NK-92 (cell line): Measurements from ENCODE around the gene ZMYND10.

ENCODE experiments used
- DNase-seq: peaks from one replicate; lab custom pipeline; 2025; ENCODE audit not compliant: unreplicated experiment; lab: John Stamatoyannopoulos, UW

Gene ZMYND10

GRCh38 chr3:50345586-50346234 is at the start of gene ZMYND10:
Gene ZMYND10, minus strand, starts transcription at chr3:50345732. Its CDS starts 153 bp downstream, at chr3:50345579.
- no peak for DNase-seq

- no peak for DNase-seq
Measured at GRCh38 chr3:50393061-50393460, 47.5 kb upstream of the ZMYND10 start.

- no peak for DNase-seq
Measured at GRCh38 chr3:50392101-50392715, 46.7 kb upstream of the ZMYND10 start.

DNA sequence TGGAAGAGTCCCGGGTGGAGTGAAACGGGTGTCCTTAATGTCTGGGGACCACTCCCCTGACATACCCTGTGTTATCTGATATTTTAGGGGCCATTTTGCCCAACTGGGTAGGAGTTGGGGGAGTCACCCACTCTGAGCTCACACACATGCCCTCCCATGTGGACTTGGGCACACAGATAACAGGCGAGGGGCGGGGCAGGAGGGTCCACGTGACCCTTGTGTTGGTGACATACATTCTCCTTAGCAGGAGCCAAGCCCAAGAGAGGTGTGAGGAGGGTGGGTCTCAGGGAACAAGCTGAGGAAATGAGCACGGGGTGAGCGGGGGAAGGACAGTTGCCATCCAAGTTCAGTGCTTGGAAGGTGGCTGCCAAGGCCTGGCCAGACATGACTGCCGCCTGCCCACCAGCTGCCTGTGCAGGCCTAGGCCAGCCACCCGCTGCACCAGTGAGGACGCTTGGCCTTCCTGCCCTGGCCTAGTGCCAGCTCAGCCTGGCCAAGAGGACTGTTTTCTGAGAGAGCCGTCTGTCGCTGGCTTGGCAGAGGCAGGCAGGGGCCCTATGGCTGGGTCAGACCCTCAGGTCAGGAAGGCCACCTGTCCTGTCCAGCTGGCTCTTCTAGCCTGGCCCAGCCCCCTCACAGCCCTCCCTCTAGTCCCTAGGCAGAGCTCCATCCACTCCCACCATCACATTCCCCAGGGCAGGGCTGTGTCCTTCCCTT is 45.1 kb upstream of the ZMYND10 start:
- no peak for DNase-seq

DNA sequence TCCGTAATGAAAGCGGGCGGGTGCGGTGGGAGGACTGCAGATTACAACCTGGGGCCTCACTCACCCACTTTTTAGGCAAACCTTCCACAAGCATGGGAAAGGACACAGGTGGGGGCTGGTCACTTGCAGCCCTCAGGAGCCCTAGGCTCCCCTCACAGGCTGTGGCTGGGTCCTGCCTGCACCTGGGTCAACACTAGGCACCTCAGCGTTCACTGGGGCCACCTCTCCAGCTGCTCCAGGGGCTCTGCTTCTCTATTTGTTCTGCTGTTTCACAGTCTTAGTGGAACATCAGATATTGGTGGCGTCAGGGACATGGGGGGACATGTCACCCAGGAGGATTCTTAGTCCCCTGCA is 43.9 kb upstream of the ZMYND10 start:
- no peak for DNase-seq

DNA sequence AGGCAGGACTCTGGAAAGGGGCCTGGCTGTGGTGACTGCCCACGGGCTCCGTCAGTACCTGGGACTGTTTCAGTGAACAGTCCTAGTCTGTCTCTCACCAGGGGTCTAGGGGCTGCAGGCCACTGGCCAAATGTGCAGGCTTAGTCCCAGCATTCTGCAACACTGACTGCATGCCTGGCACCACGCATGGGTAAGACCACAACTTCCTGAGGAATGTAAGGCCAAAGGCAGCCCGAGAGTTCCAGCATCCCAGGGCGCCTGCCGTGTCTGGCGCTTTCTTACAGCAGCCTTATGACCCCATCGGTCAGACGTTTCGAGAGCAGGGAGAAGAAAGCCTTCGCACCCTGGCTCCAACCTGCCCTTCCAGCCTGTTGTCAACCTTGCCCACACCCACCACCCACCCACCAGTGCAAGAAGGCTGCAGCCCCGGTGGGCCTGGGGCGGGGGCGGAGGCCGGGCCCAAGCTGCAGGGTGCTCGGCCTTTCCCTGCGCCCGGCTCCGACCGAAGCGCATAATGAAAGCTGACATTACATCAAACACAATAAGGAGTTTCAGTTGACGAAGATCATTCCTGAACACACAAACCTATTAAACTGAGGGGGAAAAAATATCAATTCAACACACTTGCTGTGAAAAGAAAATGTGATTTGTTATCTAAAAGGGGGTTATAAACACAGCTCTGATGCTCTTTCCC is 43.3 kb upstream of the ZMYND10 start:
- DNase-seq: no peak

- no peak for DNase-seq
Measured at GRCh38 chr3:50388016-50388719, 42.6 kb upstream of the ZMYND10 start.

DNA sequence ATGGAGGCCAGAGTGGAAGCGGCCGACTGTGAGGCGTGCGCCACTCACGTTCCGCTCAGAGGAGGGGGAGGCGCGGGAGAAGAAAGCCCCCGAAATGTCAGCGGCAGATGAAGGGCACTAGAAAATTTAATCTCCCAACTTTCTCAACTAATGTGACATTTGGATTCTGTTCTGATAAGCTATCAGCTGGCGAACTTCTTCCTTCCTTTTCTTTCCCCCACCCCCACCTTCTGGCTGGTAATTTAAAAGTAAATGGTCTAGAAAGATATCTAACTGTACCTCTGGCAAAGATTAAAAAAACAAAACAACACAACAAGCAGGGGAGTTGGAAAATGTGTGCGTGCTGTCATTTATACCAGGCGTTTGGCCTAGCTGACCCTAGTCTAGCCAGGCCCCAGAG is 40.2 kb upstream of the ZMYND10 start:
- DNase-seq: no peak

GRCh38 chr3:50383750-50384149 is 38.2 kb upstream of the ZMYND10 start:
- DNase-seq: no peak

DNA sequence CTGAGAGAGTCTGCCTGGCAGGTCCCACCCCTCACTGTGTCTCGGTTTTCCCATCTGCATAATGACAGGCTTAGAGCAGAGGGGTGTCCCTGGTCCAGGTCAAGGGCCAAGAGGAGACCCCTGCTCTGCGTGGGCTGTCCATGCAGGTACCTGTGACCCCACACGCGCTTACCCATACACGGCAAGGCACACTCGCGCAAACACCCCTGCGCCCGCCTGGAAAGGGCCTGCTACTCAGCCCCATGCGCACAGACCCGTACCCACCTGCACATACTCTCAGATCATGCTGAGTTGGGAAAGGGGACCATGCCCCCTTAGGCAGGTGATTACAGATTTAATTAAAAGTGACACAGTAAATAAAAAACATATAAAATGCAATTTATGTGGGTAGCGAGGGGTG is 37.2 kb upstream of the ZMYND10 start:
- no peak for DNase-seq

GRCh38 chr3:50381383-50381782 is 35.9 kb upstream of the ZMYND10 start:
- DNase-seq: no peak

DNA sequence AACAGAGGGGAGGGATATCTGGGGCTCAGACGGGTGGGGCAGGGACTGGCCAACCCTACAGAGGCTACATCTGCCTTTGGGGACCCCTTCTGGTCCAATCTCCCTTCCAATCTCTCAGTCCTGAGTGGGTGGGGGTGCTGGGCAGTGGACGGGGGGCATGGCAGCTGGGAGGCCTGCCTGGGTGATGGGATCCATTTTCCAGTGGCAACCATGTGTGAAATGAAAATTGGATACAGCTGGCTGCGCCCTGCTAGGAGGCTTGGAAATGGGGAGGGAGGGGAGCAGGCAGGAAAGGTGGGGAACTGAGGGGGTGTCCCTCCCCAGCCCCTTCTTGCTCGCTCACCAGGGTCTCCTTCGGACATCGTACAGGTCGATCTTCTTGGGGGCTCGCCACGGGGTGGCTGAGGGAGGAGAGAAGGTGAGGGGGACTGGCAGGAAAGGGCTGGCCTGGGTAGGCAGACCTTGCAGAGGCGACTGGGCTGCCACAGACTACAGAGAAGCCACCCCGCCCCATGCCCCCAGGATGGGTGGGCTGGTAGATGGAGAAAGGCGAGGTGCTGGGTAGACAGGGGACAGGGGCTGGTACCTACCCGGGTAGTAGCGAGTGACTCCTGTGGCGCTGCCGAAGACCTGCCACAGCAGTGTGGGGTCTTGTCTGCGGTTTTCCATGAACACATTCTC is 35.0 kb upstream of the ZMYND10 start:
- no peak for DNase-seq

DNA sequence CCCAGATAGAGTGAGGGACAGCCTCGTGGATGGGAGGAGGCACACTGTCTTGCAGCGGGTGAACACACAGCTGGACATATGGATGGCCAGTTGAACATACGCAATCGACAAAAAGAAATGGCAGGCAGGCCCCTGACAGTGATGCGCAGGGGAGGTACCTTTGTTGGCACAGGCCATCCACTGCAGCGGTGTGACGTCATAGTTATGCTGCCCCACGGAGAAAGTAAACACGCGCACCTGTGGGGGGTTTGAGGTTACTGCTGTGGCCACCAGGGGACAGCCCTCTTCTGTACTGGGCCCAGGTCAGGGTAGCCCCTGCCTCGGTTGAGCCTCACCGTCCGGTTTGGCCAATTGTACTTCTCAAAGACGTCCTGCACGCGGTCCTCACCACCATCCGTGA is 33.2 kb upstream of the ZMYND10 start:
- no peak for DNase-seq

- no peak for DNase-seq
Measured at GRCh38 chr3:50378024-50378423, 32.5 kb upstream of the ZMYND10 start.

DNA sequence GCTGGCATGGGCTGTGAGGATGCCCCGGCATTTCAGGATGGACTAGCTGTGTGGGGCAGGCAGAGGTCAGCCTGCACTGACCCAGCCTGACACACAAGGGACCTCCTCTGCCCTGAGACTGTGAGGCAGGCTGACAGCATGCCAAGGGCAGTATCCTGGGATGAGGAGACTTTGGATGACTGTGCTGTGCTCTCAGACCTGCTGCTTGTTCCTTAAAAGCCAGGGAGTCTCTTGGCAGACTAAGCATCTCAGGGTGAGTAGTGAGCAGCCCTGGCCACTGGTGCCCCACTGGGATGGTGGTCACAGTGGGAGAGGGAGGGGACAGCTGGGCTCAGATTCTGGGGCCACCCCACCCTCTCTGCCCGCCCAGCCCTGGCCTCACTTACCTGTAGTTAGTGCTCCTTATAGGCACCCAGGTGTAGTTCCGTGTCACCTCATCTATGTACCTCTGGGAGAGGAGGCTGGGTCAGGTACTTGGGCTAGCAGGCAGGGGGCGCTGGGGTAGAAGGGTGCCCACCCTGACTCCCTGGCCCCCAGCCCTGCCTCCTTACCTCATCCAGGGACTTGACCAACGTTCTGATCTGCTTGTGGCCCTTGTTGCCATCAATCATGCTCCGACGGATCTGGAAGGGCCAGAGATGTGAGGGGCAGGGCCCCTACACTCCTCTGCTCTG is 29.9 kb upstream of the ZMYND10 start:
- no peak for DNase-seq

DNA sequence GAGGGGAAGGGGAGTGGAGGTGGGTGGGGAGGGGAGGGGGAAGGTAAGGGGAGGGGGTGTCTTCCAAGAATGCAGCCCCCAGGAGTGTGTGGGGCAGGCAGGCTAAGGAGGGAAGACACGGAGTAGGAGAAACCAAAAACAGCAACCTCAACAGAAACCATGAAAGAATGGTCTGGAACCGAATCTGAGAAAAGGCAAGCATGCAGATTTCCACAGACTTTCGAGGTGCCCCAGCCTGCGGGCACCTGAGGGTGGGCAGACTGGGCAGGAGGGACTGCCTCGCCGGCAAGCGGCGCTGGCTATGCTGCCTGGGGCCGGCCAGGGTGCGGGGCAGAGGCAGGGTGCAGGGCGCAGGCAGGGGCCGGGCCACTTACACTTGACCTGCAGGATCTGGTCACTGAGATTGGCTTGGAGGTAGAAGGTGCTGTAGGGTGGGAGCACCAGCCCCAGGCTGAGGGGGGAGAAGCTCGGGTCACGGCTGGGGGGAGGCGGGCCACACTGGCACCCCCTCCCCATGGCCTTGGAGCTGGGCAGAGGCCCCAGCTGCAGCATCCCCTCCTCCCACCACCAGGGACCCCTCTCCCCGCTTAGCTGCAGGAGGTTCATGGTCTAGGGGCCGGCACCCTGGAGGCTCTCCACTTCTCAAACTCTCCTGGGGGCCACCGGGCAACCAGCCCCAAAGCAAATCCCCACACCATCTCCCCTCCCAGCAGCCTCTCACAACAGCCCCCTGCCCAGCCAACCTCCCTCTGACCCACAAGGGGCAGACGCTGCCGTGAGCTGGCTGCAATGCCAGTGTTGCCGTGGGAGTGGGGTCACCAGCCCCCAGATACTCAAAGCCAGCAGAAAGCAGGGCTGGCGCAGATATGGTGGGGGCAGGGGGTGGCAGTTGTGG is 29.1 kb upstream of the ZMYND10 start:
- no peak for DNase-seq

- no peak for DNase-seq
Measured at GRCh38 chr3:50373146-50374051, 27.9 kb upstream of the ZMYND10 start.

DNA sequence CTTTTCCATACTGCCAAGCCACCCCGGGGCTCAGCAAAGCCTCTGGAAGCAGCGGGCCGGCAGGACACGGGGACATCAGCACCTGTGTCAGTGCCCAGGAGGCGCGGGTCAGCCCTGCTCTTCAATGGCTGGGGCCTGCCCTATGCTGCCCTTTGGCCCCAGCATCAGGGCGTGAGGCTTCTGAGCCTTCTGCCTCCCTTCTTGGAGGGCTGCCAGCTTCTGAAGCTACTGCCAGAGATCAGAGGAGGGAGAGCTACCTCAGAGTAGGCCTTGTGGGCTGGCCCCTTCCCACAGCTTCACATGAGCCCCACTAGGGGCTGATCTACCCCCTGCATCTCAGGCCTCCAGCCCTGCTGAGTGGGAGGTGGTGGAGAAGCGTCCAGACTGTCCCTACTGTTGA is 26.8 kb upstream of the ZMYND10 start:
- no peak for DNase-seq
